ENCODE measurements around the gene GCAT.

The GCAT gene

DNA sequence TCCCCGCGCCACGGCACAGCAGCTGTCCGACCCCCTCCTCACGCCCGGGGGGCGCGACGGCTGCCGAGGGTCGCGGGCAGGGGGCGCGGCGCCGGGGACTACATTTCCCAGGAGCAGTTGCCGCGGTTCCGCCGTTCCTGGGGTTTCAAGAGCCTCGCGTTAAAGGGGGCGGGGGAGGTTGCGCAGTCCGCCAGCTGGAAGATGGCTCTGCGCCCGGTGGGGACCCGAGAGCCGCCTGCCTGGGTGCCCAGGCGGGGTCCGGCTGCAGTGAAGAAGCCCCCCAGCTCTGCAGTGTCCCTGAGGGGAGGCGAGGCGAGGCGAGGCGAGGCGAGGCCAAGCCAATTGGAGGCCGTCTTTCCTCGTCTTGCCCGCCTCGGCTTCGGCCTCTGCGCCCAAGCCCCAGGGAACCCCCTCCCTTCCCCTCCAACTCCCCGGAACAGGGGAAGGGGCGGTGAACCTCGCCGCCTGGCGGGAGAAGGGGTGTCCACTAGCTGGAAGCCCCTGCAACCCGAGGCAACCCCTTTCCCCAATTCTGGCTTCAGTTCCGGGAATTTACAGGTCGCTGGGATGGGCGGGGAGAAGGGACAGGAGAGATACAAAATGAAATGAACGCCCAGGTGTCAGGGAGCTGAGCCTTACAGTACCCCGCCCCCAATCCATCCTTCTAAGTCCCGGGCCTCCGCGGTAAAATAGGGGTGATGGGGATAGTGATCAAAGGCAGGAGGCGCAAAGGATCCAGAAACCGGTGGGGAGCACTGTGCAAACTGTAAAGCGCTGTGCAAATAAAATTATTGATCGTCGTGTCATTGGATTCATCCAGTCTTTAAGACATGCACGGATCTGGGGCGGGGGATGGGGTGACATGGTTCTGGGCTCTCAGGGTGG, 5.2 kb upstream of the GCAT start:
- Mint-ChIP-seq H3K27me3 (peaks cover 53% of the 10 kb centered on the region), H3K4me3 (peak overlapping the region; percentile 76 to 79), H3K9me3 (no peaks in the 10 kb centered on the region), H3K27ac (peak overlapping the region in 1 of 2 donors; percentile 45), H3K4me1 (peaks cover 44% of the 10 kb centered on the region)
- peak; percentile 23 for ATAC-seq
- DNase-seq: no peak

- Mint-ChIP-seq H3K4me1 (peaks cover 49% of the 10 kb centered on the region), H3K4me3 (peak overlapping the region; percentile 76 to 79), H3K9me3 (no peaks in the 10 kb centered on the region), H3K27ac (peak overlapping the region in 1 of 2 donors; percentile 45), H3K27me3 (peaks cover 60% of the 10 kb centered on the region)
- ATAC-seq (no peak), DNase-seq (no peak)
Measured at GRCh38 chr22:37803195-37803638, 4.5 kb upstream of the GCAT start.

DNA sequence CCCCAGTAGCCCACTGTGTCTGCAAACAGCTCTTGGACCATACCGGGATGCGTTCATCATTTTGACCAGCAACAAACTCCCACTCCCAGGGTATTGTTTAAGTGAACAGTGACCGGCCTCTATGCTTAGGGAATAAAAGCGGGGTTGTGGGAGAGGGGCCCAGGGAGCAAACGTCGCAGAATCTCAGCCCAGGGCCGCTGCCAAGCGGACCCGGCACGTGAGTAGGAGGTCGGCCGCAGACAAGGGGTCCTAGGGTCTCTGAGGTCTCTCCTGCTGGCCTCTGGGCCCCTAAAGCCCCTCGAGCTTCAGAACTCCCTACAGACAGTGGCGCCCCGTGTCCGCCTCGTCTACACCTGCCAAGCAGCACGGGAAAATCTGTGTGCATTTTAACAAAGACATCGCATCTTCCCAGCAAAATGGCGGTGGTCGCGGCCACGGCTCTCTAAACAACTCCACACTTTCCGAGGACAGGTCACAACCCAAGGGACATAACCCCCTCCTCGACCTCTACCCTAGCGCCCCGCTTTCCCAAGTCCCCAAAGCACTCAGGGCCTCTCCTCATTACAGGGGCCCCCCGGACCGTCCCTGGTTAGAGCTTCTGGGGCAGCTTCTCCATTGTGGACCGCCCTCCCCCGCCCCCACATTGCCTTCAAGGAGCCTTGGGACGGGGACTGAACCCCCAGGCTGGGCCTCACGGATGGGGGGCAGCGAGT, 3.9 kb upstream of the GCAT start:
- ATAC-seq (no peak), DNase-seq (no peak)
- Mint-ChIP-seq H3K9me3 (no peaks in the 10 kb centered on the region), H3K4me1 (peaks cover 54% of the 10 kb centered on the region), H3K27ac (peak overlapping the region in 1 of 2 donors; percentile 93), H3K27me3 (peaks cover 66% of the 10 kb centered on the region), H3K4me3 (peak overlapping the region; percentile 79 to 81)

GRCh38 chr22:37804352-37804880, 3.3 kb upstream of the GCAT start:
- ATAC-seq (no peak), DNase-seq (no peak)
- H3K27ac Mint-ChIP-seq: peak overlapping the region; percentile 83 to 93
- peaks cover 72% of the 10 kb centered on the region for H3K27me3 Mint-ChIP-seq
- H3K4me1 Mint-ChIP-seq: peaks cover 55% of the 10 kb centered on the region
- no peaks in the 10 kb centered on the region for H3K9me3 Mint-ChIP-seq
- peak overlapping the region; percentile 79 to 81 for H3K4me3 Mint-ChIP-seq

GRCh38 chr22:37804881-37805809, 2.6 kb upstream of the GCAT start:
- DNase-seq (peak; percentile 73 to 81), ATAC-seq (peak; percentile 33)
- peak overlapping the region; percentile 81 for H3K4me3 Mint-ChIP-seq
- peaks cover 55% of the 10 kb centered on the region for H3K4me1 Mint-ChIP-seq
- peaks cover 79% of the 10 kb centered on the region for H3K27me3 Mint-ChIP-seq
- H3K27ac Mint-ChIP-seq: peak overlapping the region; percentile 88 to 93
- no peaks in the 10 kb centered on the region for H3K9me3 Mint-ChIP-seq

DNA sequence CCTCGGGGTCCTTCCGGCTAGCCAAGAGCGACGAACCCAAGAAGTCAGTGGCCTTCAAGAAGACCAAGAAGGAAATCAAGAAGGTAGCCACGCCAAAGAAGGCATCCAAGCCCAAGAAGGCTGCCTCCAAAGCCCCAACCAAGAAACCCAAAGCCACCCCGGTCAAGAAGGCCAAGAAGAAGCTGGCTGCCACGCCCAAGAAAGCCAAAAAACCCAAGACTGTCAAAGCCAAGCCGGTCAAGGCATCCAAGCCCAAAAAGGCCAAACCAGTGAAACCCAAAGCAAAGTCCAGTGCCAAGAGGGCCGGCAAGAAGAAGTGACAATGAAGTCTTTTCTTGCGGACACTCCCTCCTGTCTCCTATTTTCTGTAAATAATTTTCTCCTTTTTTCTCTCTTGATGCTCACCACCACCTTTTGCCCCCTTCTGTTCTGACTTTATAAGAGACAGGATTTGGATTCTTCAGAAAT, 1.9 kb upstream of the GCAT start:
- peak overlapping the region; percentile 69 to 81 for H3K4me3 Mint-ChIP-seq
- H3K27ac Mint-ChIP-seq: peak overlapping the region; percentile 27 to 78
- H3K4me1 Mint-ChIP-seq: peaks cover 55% of the 10 kb centered on the region
- H3K9me3 Mint-ChIP-seq: no peaks in the 10 kb centered on the region
- ATAC-seq (no peak), DNase-seq (no peak)
- H3K27me3 Mint-ChIP-seq: peaks cover 79% of the 10 kb centered on the region

DNA sequence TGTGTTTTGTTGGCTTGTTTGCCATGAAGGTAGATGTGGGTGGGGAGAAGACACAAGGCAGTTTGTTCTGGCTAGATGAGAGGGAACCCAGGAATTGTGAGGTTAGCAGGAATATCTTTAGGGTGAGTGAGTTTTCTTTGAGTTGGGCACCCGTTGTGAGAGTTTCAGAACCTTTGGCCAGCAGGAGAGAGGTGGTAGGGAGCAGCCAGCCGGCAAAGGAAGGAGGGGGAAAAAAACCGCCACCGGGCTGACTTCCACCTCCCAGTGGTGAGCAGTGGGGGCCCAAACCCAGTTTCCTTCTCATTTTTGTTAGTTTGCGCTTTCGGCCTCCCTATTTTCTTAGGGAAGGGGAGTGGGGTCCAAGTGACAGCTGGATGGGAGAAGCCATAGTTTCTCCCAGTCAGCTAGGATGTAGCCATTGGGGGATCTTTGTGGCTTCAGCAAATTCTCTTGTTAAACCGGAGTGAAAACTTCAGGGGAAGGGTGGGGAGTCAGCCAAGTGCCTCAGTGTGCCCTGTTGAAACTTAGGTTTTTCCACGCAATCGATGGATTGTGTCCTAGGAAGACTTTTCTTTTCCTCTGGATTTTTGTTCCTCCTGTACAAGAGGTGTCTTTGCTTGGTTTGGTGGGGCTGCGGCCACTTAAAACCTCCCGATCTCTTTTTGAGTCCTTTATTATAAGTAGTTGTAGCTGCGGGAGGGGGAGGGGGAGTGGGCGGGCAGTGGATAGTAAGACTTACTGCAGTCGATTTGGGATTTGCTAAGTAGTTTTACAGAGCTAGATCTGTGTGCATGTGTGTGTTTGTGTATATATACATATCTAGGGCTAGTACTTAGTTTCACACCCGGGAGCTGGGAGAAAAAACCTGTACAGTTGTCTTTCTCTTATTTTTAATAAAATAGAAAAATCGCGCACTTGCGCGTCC, 1.1 kb upstream of the GCAT start:
- Mint-ChIP-seq H3K9me3 (no peaks in the 10 kb centered on the region), H3K4me3 (peak overlapping the region; percentile 69 to 81), H3K4me1 (peaks cover 55% of the 10 kb centered on the region), H3K27ac (peak overlapping the region; percentile 27 to 78), H3K27me3 (peaks cover 79% of the 10 kb centered on the region)
- DNase-seq (no peak), ATAC-seq (no peak)

DNA sequence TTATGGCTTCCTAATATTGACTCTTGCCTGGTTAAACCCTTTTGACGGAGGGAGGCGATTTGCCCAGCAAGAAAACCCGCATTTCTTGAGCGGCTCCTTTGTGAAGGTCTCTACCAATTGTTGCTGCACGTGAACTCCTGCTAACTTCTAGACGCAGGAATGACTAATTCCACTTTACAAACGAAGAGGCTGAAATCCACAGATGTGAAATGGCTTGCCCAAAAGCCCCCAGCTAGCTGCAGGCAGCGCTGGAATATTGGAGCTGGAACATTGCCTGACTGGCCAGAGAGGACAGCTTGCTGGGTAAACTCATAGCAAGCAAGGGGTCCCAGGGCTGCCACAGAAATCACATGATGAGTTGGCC, 542 bp downstream of the GCAT start:
- peaks cover 47% of the 10 kb centered on the region for H3K4me1 Mint-ChIP-seq
- DNase-seq (no peak), ATAC-seq (no peak)
- no peaks in the 10 kb centered on the region for H3K9me3 Mint-ChIP-seq
- peaks cover 78% of the 10 kb centered on the region for H3K27me3 Mint-ChIP-seq
- H3K27ac Mint-ChIP-seq: no peak overlapping the region
- peak overlapping the region; percentile 69 to 81 for H3K4me3 Mint-ChIP-seq

DNA sequence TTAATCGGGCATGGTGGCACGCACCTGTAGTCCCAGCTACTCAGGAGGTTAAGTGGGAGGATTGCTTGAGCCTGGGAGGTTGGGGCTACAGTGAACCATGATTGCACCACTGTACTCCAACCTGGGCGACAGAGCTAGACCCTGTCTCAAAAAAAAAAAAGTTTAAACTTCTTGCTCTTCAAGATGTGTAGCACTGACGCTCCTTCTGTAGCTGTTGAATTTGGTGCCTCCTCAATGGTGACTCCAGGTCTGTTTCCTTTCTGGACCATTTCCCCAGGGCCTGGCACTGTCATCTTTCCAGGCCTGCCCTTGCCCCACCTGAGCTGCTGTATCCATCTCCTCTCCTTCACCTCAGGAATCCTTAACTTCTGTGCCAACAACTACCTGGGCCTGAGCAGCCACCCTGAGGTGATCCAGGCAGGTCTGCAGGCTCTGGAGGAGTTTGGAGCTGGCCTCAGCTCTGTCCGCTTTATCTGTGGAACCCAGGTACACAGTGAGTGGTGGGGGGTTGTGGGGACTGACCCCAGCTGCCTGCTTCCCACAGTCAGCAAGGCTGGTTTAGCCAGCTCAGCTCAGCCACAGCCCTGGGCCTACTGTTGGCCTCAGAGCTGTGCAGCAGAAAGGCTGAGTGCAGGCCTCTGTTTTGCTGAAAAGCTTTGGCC, 2.1 kb downstream of the GCAT start:
- DNase-seq: no peak
- Mint-ChIP-seq H3K27me3 (peaks cover 63% of the 10 kb centered on the region), H3K4me3 (no peak overlapping the region), H3K4me1 (peaks cover 35% of the 10 kb centered on the region), H3K9me3 (no peaks in the 10 kb centered on the region), H3K27ac (no peak overlapping the region)
- ATAC-seq: no peak

- no peak overlapping the region for H3K27ac Mint-ChIP-seq
Measured at GRCh38 chr22:37811867-37812266, 4.1 kb downstream of the GCAT start.

DNA sequence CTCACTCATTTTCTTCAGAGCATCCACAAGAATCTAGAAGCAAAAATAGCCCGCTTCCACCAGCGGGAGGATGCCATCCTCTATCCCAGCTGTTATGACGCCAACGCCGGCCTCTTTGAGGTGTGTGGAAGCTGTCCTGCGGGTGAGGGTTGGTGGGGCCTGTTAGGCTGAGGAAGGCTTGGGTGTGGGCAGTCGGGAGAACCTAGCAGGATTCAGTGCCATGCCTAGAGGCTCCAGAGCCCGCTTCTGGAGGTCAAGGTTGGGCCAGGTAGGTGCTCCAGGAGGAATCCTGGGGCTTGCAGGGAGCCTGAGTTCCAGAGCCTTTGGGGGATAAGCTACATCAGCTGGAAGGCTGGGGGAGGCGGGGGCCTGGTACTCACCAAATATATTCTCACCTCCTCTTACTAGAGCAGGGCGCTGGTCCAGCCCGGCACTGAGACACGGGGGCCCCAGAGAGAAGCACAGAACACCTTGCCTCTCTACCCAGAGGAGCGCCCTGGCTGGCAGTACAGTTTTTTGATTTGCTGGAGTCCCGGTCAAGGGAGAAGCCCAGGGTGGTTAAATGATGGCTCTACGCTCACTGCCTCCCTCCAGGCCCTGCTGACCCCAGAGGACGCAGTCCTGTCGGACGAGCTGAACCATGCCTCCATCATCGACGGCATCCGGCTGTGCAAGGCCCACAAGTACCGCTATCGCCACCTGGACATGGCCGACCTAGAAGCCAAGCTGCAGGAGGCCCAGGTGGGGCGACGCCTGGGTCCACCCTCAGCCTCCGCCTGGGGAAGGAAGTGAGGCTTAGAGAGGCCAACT, 5.3 kb downstream of the GCAT start:
- Mint-ChIP-seq H3K9me3 (no peaks in the 10 kb centered on the region), H3K27ac (no peak overlapping the region), H3K4me1 (peaks cover 17% of the 10 kb centered on the region), H3K27me3 (peaks cover 51% of the 10 kb centered on the region), H3K4me3 (no peak overlapping the region)
- DNase-seq (no peak), ATAC-seq (no peak)

More at GRCh38 chr22:37811867-37812266, 4.1 kb downstream of the GCAT start:
- ATAC-seq: no peak
- H3K27me3 Mint-ChIP-seq: peaks cover 55% of the 10 kb centered on the region
- H3K4me3 Mint-ChIP-seq: no peak overlapping the region
- H3K9me3 Mint-ChIP-seq: no peaks in the 10 kb centered on the region
- no peak for DNase-seq
- H3K4me1 Mint-ChIP-seq: peaks cover 17% of the 10 kb centered on the region

- DNase-seq: no peak
- no peak for ATAC-seq
- peaks cover 51% of the 10 kb centered on the region for H3K27me3 Mint-ChIP-seq
- H3K4me3 Mint-ChIP-seq: no peak overlapping the region
- peaks cover 21% of the 10 kb centered on the region for H3K4me1 Mint-ChIP-seq
- no peak overlapping the region for H3K27ac Mint-ChIP-seq
- no peaks in the 10 kb centered on the region for H3K9me3 Mint-ChIP-seq
Measured at GRCh38 chr22:37815593-37815992, 7.9 kb downstream of the GCAT start.

DNA sequence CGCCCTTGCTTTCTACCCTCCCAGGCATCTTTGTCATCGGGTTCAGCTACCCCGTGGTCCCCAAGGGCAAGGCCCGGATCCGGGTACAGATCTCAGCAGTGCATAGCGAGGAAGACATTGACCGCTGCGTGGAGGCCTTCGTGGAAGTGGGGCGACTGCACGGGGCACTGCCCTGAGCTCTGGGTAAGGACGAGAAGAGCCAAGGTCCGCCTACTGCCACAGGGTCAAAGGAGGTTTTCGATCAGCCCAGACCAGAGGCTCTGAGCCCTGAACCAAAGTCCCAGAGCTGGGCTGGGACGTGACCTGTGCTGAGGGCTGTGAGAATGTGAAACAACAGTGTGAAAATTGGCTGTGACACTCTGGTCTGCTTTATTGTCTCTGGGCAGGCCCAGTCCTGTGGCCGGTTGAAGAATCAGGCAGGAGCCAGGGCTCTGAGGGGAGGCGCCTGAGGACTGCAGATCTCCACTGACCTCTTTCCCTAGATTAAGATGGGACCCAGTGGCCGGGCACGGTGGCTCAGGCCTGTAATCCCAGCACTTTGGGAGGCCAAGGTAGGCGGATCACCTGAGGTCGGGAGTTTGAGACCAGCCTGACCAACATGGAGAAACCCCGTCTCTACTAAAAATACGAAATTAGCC, 8.9 kb downstream of the GCAT start:
- H3K4me3 Mint-ChIP-seq: no peak overlapping the region
- no peaks in the 10 kb centered on the region for H3K9me3 Mint-ChIP-seq
- no peak for DNase-seq
- ATAC-seq: no peak
- H3K27me3 Mint-ChIP-seq: peaks cover 58% of the 10 kb centered on the region
- H3K4me1 Mint-ChIP-seq: peaks cover 21% of the 10 kb centered on the region
- no peak overlapping the region for H3K27ac Mint-ChIP-seq

Measured in stimulated activated naive CD8-positive, alpha-beta T cell treated with anti-CD3 and anti-CD28 coated beads, Interleukin-15, amount 100 ng/mL, for 72 hours (primary cell).